IPS-15b (cell line): Measurements from ENCODE around the gene HEBP1.

Experiments used
- H3K27me3 ChIP-seq: one replicate; pipeline ENCODE4 v1.6.1; 2013; ENCODE audit warnings: low read length; ENCODE audit not compliant: control insufficient read depth, insufficient read depth
- H3K36me3 ChIP-seq: one replicate; pipeline ENCODE4 v1.6.1; 2013; ENCODE audit warnings: low read length; ENCODE audit not compliant: control insufficient read depth, insufficient read depth
- H3K4me1 ChIP-seq: one replicate; pipeline ENCODE4 v1.6.1; 2013; ENCODE audit warnings: mild to moderate bottlenecking, low read length; ENCODE audit not compliant: control insufficient read depth, insufficient read depth
- H3K4me3 ChIP-seq: one replicate; pipeline ENCODE4 v1.5.1; 2013; ENCODE audit warnings: low read depth, low read length
- H3K9ac ChIP-seq: one replicate; pipeline ENCODE4 v1.6.1; 2013; ENCODE audit warnings: low read depth, mild to moderate bottlenecking, low read length
- H3K9me3 ChIP-seq: one replicate; pipeline ENCODE4 v1.6.1; 2013; ENCODE audit warnings: mild to moderate bottlenecking, low read length; ENCODE audit not compliant: control insufficient read depth, insufficient read depth

The HEBP1 gene

GRCh38 chr12:12999959-13000615 is at the start of gene HEBP1:
HEBP1 (minus strand) TSS chr12:13000265; CDS start chr12:13000114, 151 bp downstream.
- peaks cover 21% of the 10 kb centered on the region for H3K27me3 ChIP-seq
- no peaks in the 10 kb centered on the region for H3K9me3 ChIP-seq
- H3K36me3 ChIP-seq = no peaks in the 10 kb centered on the region
- peak within 1 kb of the TSS; percentile 87 for H3K4me3 ChIP-seq
- H3K9ac ChIP-seq = peak within 1 kb of the TSS; percentile 72
- peaks cover 5% of the 10 kb centered on the region for H3K4me1 ChIP-seq

- Histone ChIP-seq H3K9me3 (peaks cover 3% of the 10 kb centered on the region), H3K27me3 (no peaks in the 10 kb centered on the region), H3K4me1 (peaks cover 3% of the 10 kb centered on the region), H3K4me3 (no peak overlapping the region), H3K36me3 (no peaks in the 10 kb centered on the region), H3K9ac (no peak overlapping the region)
Measured at GRCh38 chr12:13049816-13050215, 49.8 kb upstream of the HEBP1 start.

- Histone ChIP-seq H3K9ac (no peak overlapping the region), H3K36me3 (no peaks in the 10 kb centered on the region), H3K27me3 (peaks cover 13% of the 10 kb centered on the region), H3K4me1 (peaks cover 3% of the 10 kb centered on the region), H3K9me3 (no peaks in the 10 kb centered on the region), H3K4me3 (no peak overlapping the region)
Measured at GRCh38 chr12:13046964-13047363, 46.9 kb upstream of the HEBP1 start.

- H3K9ac ChIP-seq = no peak overlapping the region
- peaks cover 13% of the 10 kb centered on the region for H3K27me3 ChIP-seq
- H3K4me1 ChIP-seq = peaks cover 3% of the 10 kb centered on the region
- H3K4me3 ChIP-seq = no peak overlapping the region
- no peaks in the 10 kb centered on the region for H3K9me3 ChIP-seq
- no peaks in the 10 kb centered on the region for H3K36me3 ChIP-seq
Measured at GRCh38 chr12:13045816-13046215, 45.8 kb upstream of the HEBP1 start.

GRCh38 chr12:13044906-13045299 is 44.8 kb upstream of the HEBP1 start:
- Histone ChIP-seq H3K36me3 (no peaks in the 10 kb centered on the region), H3K4me3 (peak overlapping the region; percentile 84), H3K9me3 (no peaks in the 10 kb centered on the region), H3K9ac (no peak overlapping the region), H3K27me3 (peaks cover 13% of the 10 kb centered on the region), H3K4me1 (peaks cover 3% of the 10 kb centered on the region)

GRCh38 chr12:13044002-13044905 is 44.2 kb upstream of the HEBP1 start, which contains the start of gene FAM234B:
FAM234B (plus strand) TSS chr12:13044381; CDS start chr12:13044404, 23 bp downstream.
- H3K4me3 ChIP-seq = peak within 1 kb of the TSS; percentile 84
- H3K9ac ChIP-seq = peak within 1 kb of the TSS; percentile 61
- no peaks in the 10 kb centered on the region for H3K36me3 ChIP-seq
- peaks cover 13% of the 10 kb centered on the region for H3K27me3 ChIP-seq
- H3K9me3 ChIP-seq = no peaks in the 10 kb centered on the region
- H3K4me1 ChIP-seq = peaks cover 3% of the 10 kb centered on the region

- H3K9ac ChIP-seq = no peak overlapping the region
- peaks cover 3% of the 10 kb centered on the region for H3K4me1 ChIP-seq
- H3K4me3 ChIP-seq = no peak overlapping the region
- H3K9me3 ChIP-seq = no peaks in the 10 kb centered on the region
- no peaks in the 10 kb centered on the region for H3K36me3 ChIP-seq
- H3K27me3 ChIP-seq = peaks cover 13% of the 10 kb centered on the region
Measured at GRCh38 chr12:13042666-13043230, 42.7 kb upstream of the HEBP1 start.

GRCh38 chr12:13041224-13041623 is 41.2 kb upstream of the HEBP1 start:
- peaks cover 3% of the 10 kb centered on the region for H3K4me1 ChIP-seq
- H3K9me3 ChIP-seq = no peaks in the 10 kb centered on the region
- no peak overlapping the region for H3K4me3 ChIP-seq
- H3K36me3 ChIP-seq = no peaks in the 10 kb centered on the region
- peaks cover 13% of the 10 kb centered on the region for H3K27me3 ChIP-seq
- no peak overlapping the region for H3K9ac ChIP-seq

- Histone ChIP-seq H3K9ac (no peak overlapping the region), H3K4me1 (no peaks in the 10 kb centered on the region), H3K36me3 (no peaks in the 10 kb centered on the region), H3K27me3 (peaks cover 13% of the 10 kb centered on the region), H3K4me3 (no peak overlapping the region), H3K9me3 (no peaks in the 10 kb centered on the region)
Measured at GRCh38 chr12:13039328-13039956, 39.4 kb upstream of the HEBP1 start.

- Histone ChIP-seq H3K27me3 (peaks cover 9% of the 10 kb centered on the region), H3K36me3 (no peaks in the 10 kb centered on the region), H3K4me3 (no peak overlapping the region), H3K9ac (no peak overlapping the region), H3K4me1 (no peaks in the 10 kb centered on the region), H3K9me3 (no peaks in the 10 kb centered on the region)
Measured at GRCh38 chr12:13038491-13039161, 38.6 kb upstream of the HEBP1 start.

GRCh38 chr12:13036881-13037280 is 36.8 kb upstream of the HEBP1 start:
- H3K36me3 ChIP-seq = no peaks in the 10 kb centered on the region
- H3K9me3 ChIP-seq = no peaks in the 10 kb centered on the region
- H3K27me3 ChIP-seq = no peaks in the 10 kb centered on the region
- no peak overlapping the region for H3K4me3 ChIP-seq
- H3K4me1 ChIP-seq = no peaks in the 10 kb centered on the region
- H3K9ac ChIP-seq = no peak overlapping the region
